HG02973 (cell line): Measurements from ENCODE around the gene INTS11.
"Not testable (repeated sequence)": the region's sequence is repeated elsewhere in the genome, so short reads cannot be mapped to it uniquely, and the experiment has no call there.

ENCODE experiments used
- ATAC-seq: cut with Tn5 transposase; IDR thresholded peaks from one replicate; pipeline ENCODE4 v1.9.1; 2021; ENCODE audit warnings: moderate library complexity; ENCODE audit not compliant: unreplicated experiment

INTS11 gene

GRCh38 chr1:1331068-1331965 lies 6.9 kb upstream of the INTS11 start, which contains the start of gene TAS1R3:
TSS of gene TAS1R3 (plus strand) at chr1:1331280. CDS start at chr1:1331346, 66 bp downstream.
- no peak for ATAC-seq

DNA sequence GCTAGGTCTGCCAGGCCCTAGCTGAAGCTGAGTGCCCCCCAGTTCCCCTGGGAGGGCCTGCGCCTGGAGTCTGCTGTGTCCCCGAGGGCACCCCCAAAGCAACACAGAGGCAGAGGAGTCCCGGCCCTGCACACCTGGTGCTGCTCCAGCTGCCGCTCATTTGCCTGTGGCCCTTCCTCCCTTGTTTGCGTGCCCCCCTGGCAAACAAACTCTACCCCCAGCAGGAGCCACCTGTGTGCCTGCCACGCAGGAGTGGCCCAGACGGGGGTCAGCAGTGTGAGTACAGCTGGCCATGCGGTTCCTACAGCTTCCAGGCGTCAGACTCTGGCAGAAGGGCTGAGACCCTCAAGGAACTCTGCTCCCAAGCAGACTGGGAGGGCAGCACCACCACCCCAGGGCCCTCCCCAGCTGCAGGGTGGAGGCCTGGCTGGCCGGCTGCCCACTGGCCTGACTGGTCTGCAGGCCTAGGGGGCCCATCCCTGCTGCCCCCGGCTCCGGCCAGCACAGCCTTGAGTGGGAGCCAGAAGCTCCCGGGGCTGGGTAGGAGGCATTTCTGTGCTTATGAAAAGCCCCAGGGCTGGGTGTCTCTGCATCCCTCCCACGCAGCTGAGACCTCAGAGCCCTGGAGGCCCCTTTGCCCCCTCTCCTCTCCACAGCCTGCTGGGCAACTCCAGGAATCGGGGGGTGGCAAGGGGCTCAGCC lies 6.1 kb upstream of the INTS11 start:
- ATAC-seq = no peak

- ATAC-seq = no peak
Measured at GRCh38 chr1:1329304-1330210, 5.1 kb upstream of the INTS11 start.

DNA sequence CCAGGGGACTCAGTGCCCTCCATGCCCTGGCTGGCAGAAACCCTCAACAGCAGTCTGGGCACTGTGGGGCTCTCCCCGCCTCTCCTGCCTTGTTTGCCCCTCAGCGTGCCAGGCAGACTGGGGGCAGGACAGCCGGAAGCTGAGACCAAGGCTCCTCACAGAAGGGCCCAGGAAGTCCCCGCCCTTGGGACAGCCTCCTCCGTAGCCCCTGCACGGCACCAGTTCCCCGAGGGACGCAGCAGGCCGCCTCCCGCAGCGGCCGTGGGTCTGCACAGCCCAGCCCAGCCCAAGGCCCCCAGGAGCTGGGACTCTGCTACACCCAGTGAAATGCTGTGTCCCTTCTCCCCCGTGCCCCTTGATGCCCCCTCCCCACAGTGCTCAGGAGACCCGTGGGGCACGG lies 3.8 kb upstream of the INTS11 start:
- ATAC-seq = no peak

DNA sequence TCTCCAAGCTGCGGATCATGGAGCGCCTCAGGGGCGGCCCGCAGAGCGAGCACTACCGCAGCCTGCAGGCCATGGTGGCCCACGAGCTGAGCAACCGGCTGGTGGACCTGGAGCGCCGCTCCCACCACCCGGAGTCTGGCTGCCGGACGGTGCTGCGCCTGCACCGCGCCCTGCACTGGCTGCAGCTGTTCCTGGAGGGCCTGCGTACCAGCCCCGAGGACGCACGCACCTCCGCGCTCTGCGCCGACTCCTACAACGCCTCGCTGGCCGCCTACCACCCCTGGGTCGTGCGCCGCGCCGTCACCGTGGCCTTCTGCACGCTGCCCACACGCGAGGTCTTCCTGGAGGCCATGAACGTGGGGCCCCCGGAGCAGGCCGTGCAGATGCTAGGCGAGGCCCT lies 2.8 kb upstream of the INTS11 start:
- ATAC-seq = no peak

DNA sequence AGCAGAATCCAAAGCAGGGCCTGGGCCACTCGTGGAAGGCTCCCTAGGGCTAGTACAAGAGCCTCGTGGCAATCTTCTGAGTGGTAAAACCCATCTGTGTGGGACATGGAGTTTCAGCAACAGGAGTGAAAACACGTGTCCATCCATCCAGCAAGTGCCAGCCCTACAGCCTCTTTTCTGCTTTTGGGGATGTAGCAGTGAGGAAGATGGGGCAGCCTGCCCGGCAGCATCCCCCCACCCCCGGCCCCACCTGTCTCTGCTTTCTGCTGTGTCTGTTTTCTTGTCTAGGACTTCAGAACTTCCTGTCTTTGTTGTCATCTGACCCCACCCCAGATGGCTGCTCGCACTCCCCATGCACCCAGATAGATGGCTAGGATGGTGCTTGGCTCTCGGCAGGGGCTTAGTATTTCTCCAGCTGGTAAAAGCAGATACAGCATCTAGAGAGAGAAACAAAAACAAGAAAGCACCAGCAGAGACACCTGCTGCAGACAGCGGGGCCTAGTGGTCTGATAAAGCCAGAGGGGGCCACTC lies 1.7 kb upstream of the INTS11 start:
- ATAC-seq = no peak

DNA sequence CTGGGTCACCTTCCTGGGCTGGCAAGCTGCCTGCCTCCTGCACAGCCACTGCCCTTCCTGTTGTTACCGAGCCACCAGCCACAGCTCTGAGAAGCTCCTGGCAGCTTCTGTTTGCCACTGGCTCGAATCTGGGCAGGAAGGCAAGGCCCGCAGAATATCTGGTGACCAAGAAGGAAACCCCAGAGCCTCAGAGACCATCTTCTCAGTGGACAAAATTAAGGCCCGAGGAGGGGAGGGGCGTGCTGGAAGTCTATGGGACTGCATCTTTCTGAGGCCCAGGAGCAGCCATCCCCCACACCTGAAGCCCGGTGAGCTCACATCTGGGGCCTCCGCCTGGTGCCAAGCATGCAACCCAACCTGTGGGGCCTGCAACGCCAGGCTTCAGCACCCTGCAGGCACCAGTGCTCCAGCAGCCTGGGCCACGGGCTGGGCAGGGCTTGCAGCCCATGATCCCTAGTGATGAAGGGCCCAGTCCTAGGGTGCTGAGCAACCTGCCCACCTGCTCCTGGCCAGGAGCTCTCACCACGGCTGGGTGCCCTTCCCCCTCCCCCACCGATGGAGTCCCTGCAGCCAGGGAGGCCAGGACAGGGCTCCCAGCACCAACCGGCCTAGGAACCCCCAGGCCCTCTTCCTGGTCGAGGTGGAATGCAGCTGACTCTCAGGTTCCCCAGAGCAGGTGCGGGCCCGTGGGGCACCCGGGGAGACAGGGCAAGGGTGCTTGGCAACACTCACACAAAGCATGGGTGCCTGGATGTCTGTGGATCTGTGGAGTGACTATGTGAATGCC lies 1.0 kb upstream of the INTS11 start:
- ATAC-seq = no peak

DNA sequence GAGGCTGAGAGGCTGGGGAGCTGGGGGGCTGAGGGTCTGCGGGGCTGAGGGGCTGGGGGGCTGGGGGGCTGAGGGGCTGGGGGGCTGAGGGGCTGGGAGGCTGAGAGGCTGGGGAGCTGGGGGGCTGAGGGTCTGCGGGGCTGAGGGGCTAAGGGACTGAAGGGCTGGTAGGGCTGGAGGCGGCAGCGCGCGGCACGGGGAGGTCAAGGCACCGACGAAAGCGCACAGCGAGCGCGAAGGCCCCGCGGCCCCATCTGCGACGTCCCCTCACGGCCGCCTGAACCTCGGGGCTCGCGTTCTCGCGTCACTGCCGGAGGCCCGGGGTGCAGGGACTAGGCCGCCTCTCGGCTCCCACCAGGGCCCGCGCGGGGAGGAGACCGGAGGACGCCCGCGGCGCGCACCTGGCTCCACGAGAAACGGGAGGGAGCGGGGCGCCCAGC lies 356 bp downstream of the INTS11 start:
- ATAC-seq = peak; percentile 18

GRCh38 chr1:1322952-1323351 lies 1.5 kb downstream of the INTS11 start:
- no peak for ATAC-seq

GRCh38 chr1:1322418-1322817 lies 2.0 kb downstream of the INTS11 start:
- no peak for ATAC-seq

- ATAC-seq = no peak
Measured at GRCh38 chr1:1321477-1321876, 3.0 kb downstream of the INTS11 start.

GRCh38 chr1:1320666-1321448 lies 3.6 kb downstream of the INTS11 start:
- ATAC-seq = no peak

DNA sequence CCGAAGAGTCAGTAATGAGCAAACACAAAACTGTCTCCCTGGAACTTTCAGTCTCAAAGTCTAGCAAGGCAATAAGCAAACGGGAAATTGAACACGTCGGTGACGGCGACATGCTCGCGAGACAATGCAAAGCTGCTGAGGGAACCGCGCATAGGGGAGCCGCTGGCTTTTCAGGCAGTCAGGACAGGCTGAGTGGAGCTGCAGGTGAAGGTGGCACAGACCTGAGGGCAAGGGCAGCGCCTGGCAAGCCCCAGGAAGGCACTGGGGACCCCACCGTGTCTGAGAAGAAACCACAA lies 4.9 kb downstream of the INTS11 start:
- no peak for ATAC-seq

- ATAC-seq = no peak
Measured at GRCh38 chr1:1318777-1319645, 5.4 kb downstream of the INTS11 start.

DNA sequence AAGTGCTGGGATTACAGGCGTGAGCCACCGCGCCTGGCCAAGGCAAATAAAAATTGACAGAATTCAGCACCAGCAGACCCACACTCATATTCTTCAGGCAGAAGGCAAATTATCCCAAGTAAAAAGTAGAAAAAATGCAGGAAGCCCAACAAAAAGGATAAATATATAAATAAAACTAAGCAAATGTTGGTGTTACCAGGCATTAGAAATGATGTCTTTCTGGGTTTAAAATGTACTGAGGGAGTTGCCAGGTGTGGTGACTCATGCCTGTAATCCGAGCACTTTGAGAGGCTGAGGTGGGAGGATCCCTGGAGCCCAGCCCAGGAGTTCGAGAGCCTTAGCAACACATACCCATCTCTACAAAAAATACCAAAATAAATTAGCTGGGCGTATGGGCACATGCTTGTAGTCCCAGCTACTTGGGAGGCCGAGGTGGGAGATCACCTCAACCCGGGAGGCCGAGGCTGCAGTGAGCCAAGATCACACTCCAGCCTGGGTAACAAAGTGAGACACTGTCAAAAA lies 6.3 kb downstream of the INTS11 start:
- ATAC-seq = no peak

GRCh38 chr1:1317420-1317819 lies 7.0 kb downstream of the INTS11 start:
- ATAC-seq = no peak

GRCh38 chr1:1316199-1316598 lies 8.3 kb downstream of the INTS11 start:
- ATAC-seq = not testable (repeated sequence)

DNA sequence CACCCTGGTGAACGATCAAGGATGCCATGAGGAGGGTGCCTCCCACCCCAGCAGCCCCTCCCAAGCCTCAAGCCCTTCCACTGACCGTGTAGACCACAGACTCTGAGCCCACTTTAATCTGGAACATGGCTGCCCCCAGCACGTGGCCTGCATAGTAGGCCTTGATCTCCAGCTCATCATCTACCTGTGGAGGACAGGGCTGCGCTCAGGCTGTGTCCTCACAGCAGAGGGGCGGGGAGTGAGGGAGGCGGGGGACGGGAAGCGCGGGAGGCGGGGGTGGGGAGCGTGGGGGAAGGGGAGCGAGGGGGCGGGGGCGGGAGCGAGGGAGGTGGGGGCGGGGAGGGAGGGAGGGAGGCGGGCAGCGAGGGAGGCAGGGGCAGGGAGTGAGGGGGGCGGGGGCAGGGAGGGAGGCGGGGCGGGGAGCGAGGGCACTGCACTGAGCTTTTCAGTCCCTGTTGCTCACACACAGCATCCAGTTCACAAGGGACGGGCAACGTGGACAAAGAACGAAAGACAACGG lies 9.0 kb downstream of the INTS11 start:
- no peak for ATAC-seq
